IPS-18a (cell line): ENCODE data around the gene SMG6.

ENCODE experiments used
- H3K27ac ChIP-seq: one replicate; pipeline ENCODE4 v1.5.1; 2013; ENCODE audit warnings: low read length
- H3K27me3 ChIP-seq: one replicate; pipeline ENCODE4 v1.6.1; 2013; ENCODE audit warnings: mild to moderate bottlenecking, low read length; ENCODE audit not compliant: control insufficient read depth, insufficient read depth
- H3K36me3 ChIP-seq: one replicate; pipeline ENCODE4 v1.6.1; 2013; ENCODE audit warnings: low read depth, low read length; ENCODE audit not compliant: control insufficient read depth
- H3K4me1 ChIP-seq: one replicate; pipeline ENCODE4 v1.6.1; 2013; ENCODE audit warnings: low read depth, low read length; ENCODE audit not compliant: control insufficient read depth
- H3K4me3 ChIP-seq: one replicate; pipeline ENCODE4 v1.5.1; 2013; ENCODE audit warnings: low read length
- H3K9ac ChIP-seq: one replicate; pipeline ENCODE4 v1.6.1; 2013; ENCODE audit warnings: mild to moderate bottlenecking, low read length, moderate library complexity
- H3K9me3 ChIP-seq: one replicate; pipeline ENCODE4 v1.6.1; 2013; ENCODE audit warnings: low read depth, low read length; ENCODE audit not compliant: control insufficient read depth

Gene SMG6

DNA sequence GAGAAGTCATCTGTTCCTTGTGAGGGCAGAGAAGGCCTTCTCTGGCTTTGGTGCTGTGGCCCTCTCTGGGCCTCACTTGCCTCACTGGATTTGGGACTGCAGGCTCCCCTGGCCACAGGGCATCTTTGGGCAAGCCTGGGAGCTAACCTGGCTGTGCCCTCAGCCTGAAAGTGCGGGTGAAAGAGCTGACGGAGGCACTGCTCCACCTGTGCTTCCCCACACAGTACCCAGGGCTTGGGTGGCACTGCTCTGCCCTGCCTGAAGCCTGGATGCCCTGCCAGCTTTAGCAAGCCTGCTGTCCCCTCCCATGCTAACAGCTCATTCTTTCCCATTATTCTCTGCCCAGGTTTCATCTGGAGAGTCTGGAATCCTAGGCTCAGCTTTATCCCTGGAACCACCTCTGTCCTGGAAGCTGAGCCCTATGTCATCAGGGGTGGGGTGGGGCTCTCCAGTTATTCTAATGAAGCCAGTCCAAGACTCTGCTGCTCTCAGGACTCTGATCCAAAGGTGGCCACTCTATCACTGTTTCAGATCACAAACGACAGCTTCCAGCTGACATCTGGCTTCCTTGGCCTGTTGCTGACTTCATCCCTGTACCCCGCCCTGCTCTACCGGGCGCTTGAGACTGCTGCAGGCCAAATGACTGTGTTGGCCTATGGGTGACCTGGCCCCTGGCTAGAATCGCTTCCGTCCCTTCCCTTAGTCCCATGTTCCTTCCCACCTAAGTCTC, 219.4 kb downstream of the SMG6 start:
- H3K27ac ChIP-seq, result no peak overlapping the region
- H3K4me1 ChIP-seq, result peaks cover 13% of the 10 kb centered on the region
- H3K27me3 ChIP-seq, result no peaks in the 10 kb centered on the region
- no peak overlapping the region for H3K4me3 ChIP-seq
- no peaks in the 10 kb centered on the region for H3K9me3 ChIP-seq
- peaks cover 6% of the 10 kb centered on the region for H3K36me3 ChIP-seq
- no peak overlapping the region for H3K9ac ChIP-seq

GRCh38 chr17:2083613-2084035, 220.0 kb downstream of the SMG6 start:
- Histone ChIP-seq H3K27me3 (no peaks in the 10 kb centered on the region), H3K36me3 (peaks cover 6% of the 10 kb centered on the region), H3K9ac (no peak overlapping the region), H3K9me3 (no peaks in the 10 kb centered on the region), H3K4me1 (peaks cover 7% of the 10 kb centered on the region), H3K4me3 (no peak overlapping the region), H3K27ac (no peak overlapping the region)

GRCh38 chr17:2082003-2082781, 221.4 kb downstream of the SMG6 start:
- Histone ChIP-seq H3K36me3 (peaks cover 6% of the 10 kb centered on the region), H3K27ac (no peak overlapping the region), H3K4me3 (no peak overlapping the region), H3K9ac (no peak overlapping the region), H3K9me3 (no peaks in the 10 kb centered on the region), H3K27me3 (no peaks in the 10 kb centered on the region), H3K4me1 (no peaks in the 10 kb centered on the region)

DNA sequence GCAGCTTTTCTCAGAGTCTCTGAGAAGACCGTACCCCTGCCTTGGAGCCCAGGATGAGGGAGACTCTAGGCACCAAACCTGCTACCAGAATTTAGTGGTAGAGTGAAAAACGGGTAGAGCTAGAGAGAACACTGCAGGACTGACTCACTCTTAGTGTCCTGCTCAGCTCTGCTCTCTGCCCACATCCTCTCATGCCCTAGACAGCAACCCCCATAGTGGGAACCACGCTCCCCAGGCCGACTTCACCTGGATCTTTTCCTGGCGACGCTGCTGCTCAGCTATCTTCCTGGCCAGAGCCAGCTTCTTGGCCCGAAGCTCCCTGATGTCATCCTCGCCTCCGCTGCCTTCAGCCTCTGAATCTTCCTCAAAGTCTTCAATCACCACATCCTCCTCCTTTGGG, 222.0 kb downstream of the SMG6 start:
- no peaks in the 10 kb centered on the region for H3K4me1 ChIP-seq
- no peak overlapping the region for H3K4me3 ChIP-seq
- H3K27me3 ChIP-seq, result no peaks in the 10 kb centered on the region
- H3K9me3 ChIP-seq, result no peaks in the 10 kb centered on the region
- H3K27ac ChIP-seq, result no peak overlapping the region
- peaks cover 6% of the 10 kb centered on the region for H3K36me3 ChIP-seq
- no peak overlapping the region for H3K9ac ChIP-seq

DNA sequence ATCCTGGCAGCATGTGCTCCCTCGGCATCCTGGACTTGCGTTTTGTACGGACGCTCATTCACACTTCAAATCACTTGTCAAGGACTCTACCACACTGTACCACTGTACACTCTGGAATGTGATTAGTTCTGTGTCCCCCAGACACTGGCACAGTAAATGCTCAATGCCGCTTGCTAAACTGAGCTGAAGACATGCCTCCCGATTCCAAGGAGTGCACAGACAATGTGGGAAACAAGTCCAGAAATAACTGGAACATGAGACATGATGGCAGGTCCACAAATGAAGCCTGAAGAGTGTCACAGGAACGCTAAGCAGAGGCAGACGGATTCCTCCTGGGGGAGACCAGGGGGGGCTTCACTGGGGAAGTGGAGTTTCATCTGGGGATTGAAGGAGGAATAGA, 226.5 kb downstream of the SMG6 start:
- peaks cover 6% of the 10 kb centered on the region for H3K36me3 ChIP-seq
- no peaks in the 10 kb centered on the region for H3K9me3 ChIP-seq
- no peak overlapping the region for H3K4me3 ChIP-seq
- H3K4me1 ChIP-seq, result peaks cover 5% of the 10 kb centered on the region
- no peak overlapping the region for H3K9ac ChIP-seq
- H3K27ac ChIP-seq, result no peak overlapping the region
- H3K27me3 ChIP-seq, result no peaks in the 10 kb centered on the region

- Histone ChIP-seq H3K27me3 (no peaks in the 10 kb centered on the region), H3K9me3 (no peaks in the 10 kb centered on the region), H3K9ac (no peak overlapping the region), H3K27ac (no peak overlapping the region), H3K36me3 (peaks cover 6% of the 10 kb centered on the region), H3K4me1 (peaks cover 5% of the 10 kb centered on the region), H3K4me3 (no peak overlapping the region)
Observed at GRCh38 chr17:2076087-2076984, 227.2 kb downstream of the SMG6 start.

DNA sequence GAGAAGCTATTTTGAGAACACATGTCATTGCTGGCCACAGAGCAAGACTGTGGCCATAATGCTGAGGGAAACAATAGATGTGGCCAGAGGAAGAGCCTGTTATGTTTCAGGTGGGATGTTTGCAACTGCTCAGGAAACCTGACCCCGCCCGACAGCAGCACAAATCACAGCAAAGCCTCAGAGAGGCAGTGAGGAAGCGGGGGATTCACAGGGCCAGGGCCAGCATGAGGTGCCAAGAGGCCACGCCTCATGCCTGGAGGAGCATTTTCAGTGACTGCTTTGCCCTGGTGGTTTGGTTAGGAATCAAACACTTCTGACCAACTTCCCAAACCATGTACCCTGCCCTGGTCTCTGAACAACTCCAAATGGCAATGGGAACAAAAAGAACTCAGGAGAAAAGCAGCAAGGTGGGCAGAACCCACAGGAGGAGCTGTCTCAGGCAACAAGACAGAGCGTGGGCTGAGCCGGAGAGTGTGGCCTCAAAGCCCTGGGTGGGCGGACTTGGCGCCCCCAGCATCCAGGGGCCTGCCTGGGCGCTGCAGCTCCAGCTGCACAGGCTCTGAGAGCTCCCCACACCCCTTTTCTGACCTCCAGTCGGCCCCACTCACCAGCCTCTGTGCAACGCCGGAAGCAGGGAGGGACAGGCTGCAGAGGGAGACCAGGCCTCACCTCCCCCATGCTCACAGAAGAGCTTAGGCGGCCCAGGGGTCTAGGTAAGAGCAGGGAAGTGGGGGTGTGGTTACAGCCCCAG, 228.1 kb downstream of the SMG6 start:
- Histone ChIP-seq H3K36me3 (no peaks in the 10 kb centered on the region), H3K4me1 (peaks cover 5% of the 10 kb centered on the region), H3K27me3 (no peaks in the 10 kb centered on the region), H3K9me3 (no peaks in the 10 kb centered on the region), H3K9ac (no peak overlapping the region), H3K4me3 (no peak overlapping the region), H3K27ac (no peak overlapping the region)

GRCh38 chr17:2074919-2075318, 228.7 kb downstream of the SMG6 start:
- Histone ChIP-seq H3K4me1 (peaks cover 5% of the 10 kb centered on the region), H3K27me3 (no peaks in the 10 kb centered on the region), H3K27ac (no peak overlapping the region), H3K36me3 (no peaks in the 10 kb centered on the region), H3K9me3 (no peaks in the 10 kb centered on the region), H3K4me3 (no peak overlapping the region), H3K9ac (no peak overlapping the region)

GRCh38 chr17:2071455-2072281, 231.9 kb downstream of the SMG6 start:
- no peaks in the 10 kb centered on the region for H3K27me3 ChIP-seq
- peaks cover 5% of the 10 kb centered on the region for H3K4me1 ChIP-seq
- no peaks in the 10 kb centered on the region for H3K9me3 ChIP-seq
- no peak overlapping the region for H3K4me3 ChIP-seq
- H3K27ac ChIP-seq, result no peak overlapping the region
- H3K9ac ChIP-seq, result no peak overlapping the region
- H3K36me3 ChIP-seq, result no peaks in the 10 kb centered on the region

- H3K27ac ChIP-seq, result no peak overlapping the region
- H3K27me3 ChIP-seq, result no peaks in the 10 kb centered on the region
- no peaks in the 10 kb centered on the region for H3K36me3 ChIP-seq
- H3K4me1 ChIP-seq, result peaks cover 5% of the 10 kb centered on the region
- H3K9ac ChIP-seq, result no peak overlapping the region
- H3K9me3 ChIP-seq, result no peaks in the 10 kb centered on the region
- H3K4me3 ChIP-seq, result no peak overlapping the region
Observed at GRCh38 chr17:2071024-2071385, 232.6 kb downstream of the SMG6 start.
